Mucosa of descending colon (tissue), 3 donors: ENCODE results near the gene NCMAP. TPM values are rescaled to one million over a fixed set of nuclear protein-coding genes. Genes with fewer than 3 reads are reported as not detected.

Experiments
- ATAC-seq: fragments of 200-7000 bp; cut with Tn5 transposase; one replicate; pipeline ENCODE4 v1.9.1; 2020; ENCODE audit warnings: mild to moderate bottlenecking, moderate library complexity
- DNase-seq, 3 donors: peaks; one replicate each; pipeline ENCODE4 v3.0.0-alpha.2; 2020
- H3K36me3 ChIP-seq: fragments of 200-600 bp; one replicate; pipeline ENCODE4 v1.8.0; 2021; ENCODE audit warnings: low read depth, mild to moderate bottlenecking
- H3K4me1 ChIP-seq: fragments of 200-600 bp; one replicate; pipeline ENCODE4 v1.8.0; 2021; ENCODE audit warnings: low read depth, mild to moderate bottlenecking
- H3K4me3 ChIP-seq: fragments of 200-600 bp; one replicate; pipeline ENCODE4 v1.8.0; 2021; ENCODE audit warnings: mild to moderate bottlenecking
- H3K9me3 ChIP-seq: fragments of 200-600 bp; one replicate; pipeline ENCODE4 v1.8.0; 2021; ENCODE audit warnings: mild to moderate bottlenecking
- intact Hi-C, 2 donors: fragments of 100-400 bp; cut with DNase I in 1 of 2; cut with micrococcal nuclease in 1 of 2; formaldehyde crosslinking; loops; one replicate each; pipeline versions ENCODE4 v1.11.0 to v1.11.1; 2022; cut with DNase I, micrococcal nuclease
- total RNA-seq, 3 donors: library from RNA; stranded (reverse); fragmentation: NEBNext Ultra II Directional in 2 of 3; extraction: Animal tissue kit (Norgen Biotek cat#: 25700) in 2 of 3; gene quantifications; one replicate each; pipeline versions ENCODE4 v1.2.1 to v1.2.4, GENCODE V29; 2021 to 2023
- TF ChIP-seq, protein P1 (sequence below): fragments of 200-600 bp; IDR thresholded peaks from one replicate; pipeline ENCODE4 v1.8.0; 2022; ENCODE audit warnings: antibody characterized with exemption, mild to moderate bottlenecking
- donor health status: DM: no; HTN: no; CAD: no; lungs with moderate emphysema.
- donor health status: DM: no; HTN: no; CAD: no.
- donor health status: DM: no; HTN: yes; CAD: no.

NCMAP gene
- total RNA-seq, 3 donors from 2014 or later, result 0.60 to 1.9 (median 1.9) TPM

DNA sequence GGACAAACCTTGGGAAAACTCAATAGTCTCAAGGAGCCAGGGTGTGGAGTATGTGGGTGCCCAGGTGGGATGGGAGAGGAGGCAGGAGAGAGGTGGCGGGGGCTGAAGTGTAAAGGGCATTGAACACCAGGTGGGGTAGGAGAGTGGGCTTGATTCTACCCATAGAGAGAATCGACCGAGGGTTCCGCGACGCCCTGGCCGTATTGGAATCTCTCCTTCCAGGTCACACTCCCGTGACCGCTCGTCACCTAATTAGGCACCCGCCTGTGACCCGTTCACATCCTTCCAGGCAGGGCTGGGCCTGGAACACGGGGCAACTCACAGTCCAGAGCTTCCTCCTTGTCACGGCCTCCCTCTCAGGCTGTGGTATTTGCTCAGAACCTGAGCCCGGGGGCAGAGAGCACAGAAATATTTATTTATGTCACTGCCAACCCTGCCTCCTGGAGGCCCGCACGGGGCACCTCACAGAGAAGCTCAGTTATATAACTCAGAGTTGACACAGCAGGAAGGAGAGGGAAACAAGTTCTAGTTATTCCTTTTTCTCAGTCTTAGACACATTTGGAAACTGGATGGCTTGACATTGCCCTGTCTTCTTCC lies 12.0 kb downstream of the NCMAP start:
- intact Hi-C loops, result no loop called here
- peak; percentile 73 to 82 (median 77) for DNase-seq

DNA sequence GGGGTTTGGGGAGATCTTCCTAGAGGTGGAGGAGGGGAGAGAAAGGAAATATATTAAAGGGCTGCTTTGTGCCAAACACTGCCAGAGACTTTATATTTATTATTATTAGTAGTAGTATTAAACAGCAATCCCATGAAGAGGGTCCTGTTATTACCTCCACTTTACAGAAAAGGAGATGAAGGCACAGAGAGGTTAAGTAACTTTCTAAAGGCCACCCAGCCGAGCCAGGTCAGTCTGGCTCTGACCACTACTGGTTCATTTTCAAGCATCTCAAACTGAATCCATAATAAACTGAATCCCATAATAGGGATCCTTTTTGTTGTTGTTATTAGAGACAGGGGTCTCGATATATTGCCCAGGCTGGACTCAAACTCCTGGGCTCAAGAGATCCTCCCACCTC lies 12.6 kb downstream of the NCMAP start:
- DNase-seq (no peak), ATAC-seq (no peak)
- Histone ChIP-seq H3K36me3 (no peaks in the 10 kb centered on the region), H3K9me3 (no peaks in the 10 kb centered on the region), H3K4me3 (no peak overlapping the region), H3K4me1 (no peaks in the 10 kb centered on the region)
- TF ChIP-seq, protein P1, sequence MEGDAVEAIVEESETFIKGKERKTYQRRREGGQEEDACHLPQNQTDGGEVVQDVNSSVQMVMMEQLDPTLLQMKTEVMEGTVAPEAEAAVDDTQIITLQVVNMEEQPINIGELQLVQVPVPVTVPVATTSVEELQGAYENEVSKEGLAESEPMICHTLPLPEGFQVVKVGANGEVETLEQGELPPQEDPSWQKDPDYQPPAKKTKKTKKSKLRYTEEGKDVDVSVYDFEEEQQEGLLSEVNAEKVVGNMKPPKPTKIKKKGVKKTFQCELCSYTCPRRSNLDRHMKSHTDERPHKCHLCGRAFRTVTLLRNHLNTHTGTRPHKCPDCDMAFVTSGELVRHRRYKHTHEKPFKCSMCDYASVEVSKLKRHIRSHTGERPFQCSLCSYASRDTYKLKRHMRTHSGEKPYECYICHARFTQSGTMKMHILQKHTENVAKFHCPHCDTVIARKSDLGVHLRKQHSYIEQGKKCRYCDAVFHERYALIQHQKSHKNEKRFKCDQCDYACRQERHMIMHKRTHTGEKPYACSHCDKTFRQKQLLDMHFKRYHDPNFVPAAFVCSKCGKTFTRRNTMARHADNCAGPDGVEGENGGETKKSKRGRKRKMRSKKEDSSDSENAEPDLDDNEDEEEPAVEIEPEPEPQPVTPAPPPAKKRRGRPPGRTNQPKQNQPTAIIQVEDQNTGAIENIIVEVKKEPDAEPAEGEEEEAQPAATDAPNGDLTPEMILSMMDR, result no peak
- intact Hi-C loops, result no loop called here

More for the DNA sequence above, 12.0 kb downstream of the NCMAP start:
- Histone ChIP-seq H3K4me1 (no peaks in the 10 kb centered on the region), H3K9me3 (no peaks in the 10 kb centered on the region), H3K4me3 (no peak overlapping the region), H3K36me3 (no peaks in the 10 kb centered on the region)
- ATAC-seq, result peak; percentile 98
- TF ChIP-seq, protein P1, result no peak

DNA sequence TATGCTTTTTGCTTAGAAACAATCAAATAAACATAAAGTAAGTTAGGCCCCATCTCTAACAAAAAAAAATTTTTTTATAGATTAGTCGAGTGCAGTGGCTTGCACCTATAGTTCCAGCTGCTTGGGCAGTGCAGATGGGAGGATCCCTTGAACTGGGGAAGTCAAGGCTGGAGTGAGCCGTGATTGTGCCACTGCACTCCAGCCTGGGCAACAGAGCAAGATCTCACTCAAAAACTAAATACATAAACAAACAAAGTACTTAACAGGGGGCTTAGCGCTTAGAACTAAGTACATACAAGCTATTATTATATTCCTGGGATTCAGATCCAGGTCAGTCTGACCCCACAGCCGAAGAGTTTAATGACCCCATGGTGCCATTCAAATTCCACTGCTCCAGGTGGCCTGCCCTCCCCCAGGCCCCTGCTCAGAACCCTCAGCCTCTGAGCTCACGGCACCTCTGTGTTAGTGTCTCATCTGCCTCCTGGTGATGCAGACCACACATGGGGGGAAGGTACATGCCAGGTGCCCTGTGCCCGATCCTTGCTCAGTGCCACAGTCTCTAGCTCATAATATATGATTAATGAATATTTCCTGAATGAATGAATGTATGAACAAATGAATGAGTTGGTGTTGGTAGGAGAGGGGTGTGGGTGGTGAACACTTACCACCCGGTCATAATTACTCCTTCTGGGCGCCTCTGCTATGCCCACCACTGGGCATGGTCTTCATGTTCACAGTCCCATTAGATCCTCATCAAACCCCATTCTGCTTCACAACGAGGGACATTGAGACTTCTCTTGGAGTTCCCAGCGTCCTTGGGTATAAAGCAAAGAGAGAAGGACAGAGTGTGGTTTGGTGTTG lies 14.6 kb downstream of the NCMAP start:
- Histone ChIP-seq H3K36me3 (no peaks in the 10 kb centered on the region), H3K9me3 (no peaks in the 10 kb centered on the region), H3K4me1 (no peaks in the 10 kb centered on the region), H3K4me3 (no peak overlapping the region)
- intact Hi-C loops, result no loop called here
- peak in 1 of 3 donors; percentile 5 for DNase-seq
- no peak for ATAC-seq
- TF ChIP-seq, protein P1, result no peak

DNA sequence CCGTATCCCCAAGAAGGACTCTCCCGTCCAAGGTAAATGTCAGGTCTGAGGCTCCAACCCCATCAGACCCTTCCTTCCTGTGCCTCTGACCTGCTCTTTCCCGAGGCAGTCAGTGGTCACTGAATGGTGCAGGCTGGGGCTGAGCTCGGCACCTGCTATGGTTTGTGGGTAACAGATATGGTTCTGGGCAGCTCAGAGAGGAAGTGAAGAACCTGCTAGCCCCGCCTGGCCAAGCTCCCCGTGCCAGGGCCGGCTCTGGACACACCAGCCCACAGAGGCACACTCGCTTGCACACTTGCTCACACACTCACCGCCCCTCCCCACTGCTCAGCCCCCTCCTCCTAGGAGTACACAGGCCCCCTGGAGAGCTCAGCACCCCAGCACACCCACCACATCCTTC lies 16.4 kb downstream of the NCMAP start:
- Histone ChIP-seq H3K36me3 (no peaks in the 10 kb centered on the region), H3K9me3 (no peaks in the 10 kb centered on the region), H3K4me3 (no peak overlapping the region), H3K4me1 (no peaks in the 10 kb centered on the region)
- no peak for DNase-seq
- no peak for ATAC-seq
- TF ChIP-seq, protein P1, result no peak
- intact Hi-C loops, result no loop called here

- intact Hi-C loops, result no loop called here
- ATAC-seq, result peak; percentile 41
Measured at GRCh38 chr1:24575905-24576587, 20.2 kb downstream of the NCMAP start.

More at GRCh38 chr1:24575905-24576587, 20.2 kb downstream of the NCMAP start:
- no peak for DNase-seq
- H3K36me3 ChIP-seq, result no peaks in the 10 kb centered on the region
- TF ChIP-seq, protein P1, result no peak
- H3K4me3 ChIP-seq, result no peak overlapping the region
- H3K9me3 ChIP-seq, result no peaks in the 10 kb centered on the region
- H3K4me1 ChIP-seq, result no peaks in the 10 kb centered on the region
